Nephron (organoid): ENCODE measurements around the gene TMEM74B.

Experiments
- H3K27ac Mint-ChIP-seq, 3 experiments: 2 replicates each; pipeline ENCODE4 v1.8.0; 2020; ENCODE audit warnings: mixed read lengths in 3 of 3, mild to moderate bottlenecking in 2 of 3, moderate library complexity in 1 of 3
- H3K27me3 Mint-ChIP-seq: 2 replicates; pipeline ENCODE4 v1.8.0; 2021; ENCODE audit warnings: low read depth, mild to moderate bottlenecking, moderate library complexity, mixed read lengths
- H3K36me3 Mint-ChIP-seq: 2 replicates; pipeline ENCODE4 v1.8.0; 2020; ENCODE audit warnings: low read depth, mixed read lengths
- H3K4me1 Mint-ChIP-seq: 2 replicates; pipeline ENCODE4 v1.8.0; 2020; ENCODE audit warnings: mixed read lengths
- H3K4me3 Mint-ChIP-seq, 3 experiments: 2 replicates each; pipeline ENCODE4 v1.8.0; 2020; ENCODE audit warnings: mild to moderate bottlenecking in 3 of 3, mixed read lengths in 3 of 3, moderate library complexity in 2 of 3
- H3K9me3 Mint-ChIP-seq: 2 replicates; pipeline ENCODE4 v1.8.0; 2020; ENCODE audit warnings: mixed read lengths
- CTCF ChIP-seq, 3 experiments: fragments of 200-600 bp; sonication (generic); IDR thresholded peaks; one replicate each; pipeline ENCODE4 v1.5.0; 2021; ENCODE audit warnings: antibody characterized with exemption in 3 of 3; ENCODE audit not compliant: unreplicated experiment in 3 of 3

TMEM74B gene

GRCh38 chr20:1163105-1163504 lies 21.7 kb downstream of the TMEM74B start:
- Mint-ChIP-seq H3K27ac (no peak overlapping the region), H3K36me3 (peaks cover 54% of the 10 kb centered on the region), H3K27me3 (no peaks in the 10 kb centered on the region), H3K9me3 (no peaks in the 10 kb centered on the region), H3K4me1 (no peaks in the 10 kb centered on the region), H3K4me3 (no peak overlapping the region)
- TF ChIP-seq CTCF (IDR thresholded peaks at IDR 0.05; ENCODE audit: unreplicated experiment in 3 of 3), result no peak

GRCh38 chr20:1160991-1161390 lies 23.8 kb downstream of the TMEM74B start:
- Mint-ChIP-seq H3K27me3 (no peaks in the 10 kb centered on the region), H3K36me3 (peaks cover 55% of the 10 kb centered on the region), H3K9me3 (peaks cover 4% of the 10 kb centered on the region), H3K27ac (no peak overlapping the region), H3K4me1 (no peaks in the 10 kb centered on the region), H3K4me3 (no peak overlapping the region)
- TF ChIP-seq CTCF (IDR thresholded peaks at IDR 0.05; ENCODE audit: unreplicated experiment in 3 of 3), result no peak

- TF ChIP-seq CTCF (IDR thresholded peaks at IDR 0.05; ENCODE audit: unreplicated experiment in 3 of 3), result no peak
- Mint-ChIP-seq H3K27me3 (no peaks in the 10 kb centered on the region), H3K4me1 (no peaks in the 10 kb centered on the region), H3K36me3 (peaks cover 55% of the 10 kb centered on the region), H3K4me3 (no peak overlapping the region), H3K27ac (no peak overlapping the region), H3K9me3 (peaks cover 7% of the 10 kb centered on the region)
These were observed 24.3 kb downstream of the TMEM74B start for GRCh38 chr20:1160496-1160895.

- H3K36me3 Mint-ChIP-seq, result peaks cover 68% of the 10 kb centered on the region
- H3K9me3 Mint-ChIP-seq, result peaks cover 9% of the 10 kb centered on the region
- H3K4me3 Mint-ChIP-seq, result no peak overlapping the region
- no peaks in the 10 kb centered on the region for H3K27me3 Mint-ChIP-seq
- H3K27ac Mint-ChIP-seq, result no peak overlapping the region
- no peak for TF ChIP-seq CTCF (IDR thresholded peaks at IDR 0.05; ENCODE audit: unreplicated experiment in 3 of 3)
- H3K4me1 Mint-ChIP-seq, result no peaks in the 10 kb centered on the region
These were observed 29.4 kb downstream of the TMEM74B start for GRCh38 chr20:1155342-1155741.

- H3K4me1 Mint-ChIP-seq, result no peaks in the 10 kb centered on the region
- no peak overlapping the region for H3K4me3 Mint-ChIP-seq
- TF ChIP-seq CTCF (IDR thresholded peaks at IDR 0.05; ENCODE audit: unreplicated experiment in 3 of 3), result no peak
- peaks cover 9% of the 10 kb centered on the region for H3K9me3 Mint-ChIP-seq
- no peaks in the 10 kb centered on the region for H3K27me3 Mint-ChIP-seq
- H3K36me3 Mint-ChIP-seq, result peaks cover 72% of the 10 kb centered on the region
- H3K27ac Mint-ChIP-seq, result no peak overlapping the region
These were observed 30.1 kb downstream of the TMEM74B start for GRCh38 chr20:1154691-1155090.

- no peak overlapping the region for H3K4me3 Mint-ChIP-seq
- H3K4me1 Mint-ChIP-seq, result no peaks in the 10 kb centered on the region
- peaks cover 9% of the 10 kb centered on the region for H3K9me3 Mint-ChIP-seq
- H3K27me3 Mint-ChIP-seq, result no peaks in the 10 kb centered on the region
- TF ChIP-seq CTCF (IDR thresholded peaks at IDR 0.05; ENCODE audit: unreplicated experiment in 3 of 3), result no peak
- no peak overlapping the region for H3K27ac Mint-ChIP-seq
- peaks cover 72% of the 10 kb centered on the region for H3K36me3 Mint-ChIP-seq
These were observed 30.6 kb downstream of the TMEM74B start for GRCh38 chr20:1154226-1154625.
